ENCODE measurements around the gene ANK3. TPM values are rescaled to one million over a fixed set of nuclear protein-coding genes. Genes with fewer than 3 reads are reported as not detected.

ANK3 gene
- total RNA-seq, 4 donors from 2014 or later = 34.8 to 91.3 (median 56.7) TPM

- no peak overlapping the region for H3K4me3 ChIP-seq
- H3K27ac ChIP-seq = no peak overlapping the region
- H3K36me3 ChIP-seq = no peaks in the 10 kb centered on the region
- H3K4me1 ChIP-seq = no peaks in the 10 kb centered on the region
- intact Hi-C loops (cut with DNase I; ENCODE audit: low total_unique reads) = no loop called here
- H3K27me3 ChIP-seq = no peaks in the 10 kb centered on the region
- H3K9me3 ChIP-seq = no peaks in the 10 kb centered on the region
- no peak for DNase-seq
- no peak for TF ChIP-seq POLR2A (IDR thresholded peaks at IDR 0.05)
- TF ChIP-seq CTCF (IDR thresholded peaks at IDR 0.05) = no peak
Measured at GRCh38 chr10:60358282-60358681, 31.4 kb downstream of the ANK3 start.

- H3K36me3 ChIP-seq = no peaks in the 10 kb centered on the region
- H3K4me3 ChIP-seq = no peak overlapping the region
- H3K27me3 ChIP-seq = no peaks in the 10 kb centered on the region
- no peaks in the 10 kb centered on the region for H3K4me1 ChIP-seq
- no peaks in the 10 kb centered on the region for H3K9me3 ChIP-seq
- H3K27ac ChIP-seq = no peak overlapping the region
- no peak for TF ChIP-seq CTCF (IDR thresholded peaks at IDR 0.05)
- TF ChIP-seq POLR2A (IDR thresholded peaks at IDR 0.05) = no peak
- intact Hi-C loops (cut with DNase I; ENCODE audit: low total_unique reads) = no loop called here
- DNase-seq = no peak
Measured at GRCh38 chr10:60353519-60354258, 36.0 kb downstream of the ANK3 start.

GRCh38 chr10:60352105-60352504 lies 37.6 kb downstream of the ANK3 start:
- H3K9me3 ChIP-seq = no peaks in the 10 kb centered on the region
- no peak overlapping the region for H3K4me3 ChIP-seq
- no peaks in the 10 kb centered on the region for H3K27me3 ChIP-seq
- no peak overlapping the region for H3K27ac ChIP-seq
- H3K36me3 ChIP-seq = no peaks in the 10 kb centered on the region
- no peaks in the 10 kb centered on the region for H3K4me1 ChIP-seq
- no peak for DNase-seq
- intact Hi-C loops (cut with DNase I; ENCODE audit: low total_unique reads) = no loop called here
- TF ChIP-seq POLR2A (IDR thresholded peaks at IDR 0.05) = no peak
- no peak for TF ChIP-seq CTCF (IDR thresholded peaks at IDR 0.05)

- H3K27ac ChIP-seq = no peak overlapping the region
- intact Hi-C loops (cut with DNase I; ENCODE audit: low total_unique reads) = no loop called here
Measured at GRCh38 chr10:60351191-60351853, 38.4 kb downstream of the ANK3 start.

More at GRCh38 chr10:60351191-60351853, 38.4 kb downstream of the ANK3 start:
- Histone ChIP-seq H3K4me1 (no peaks in the 10 kb centered on the region), H3K36me3 (no peaks in the 10 kb centered on the region), H3K9me3 (no peaks in the 10 kb centered on the region), H3K4me3 (no peak overlapping the region), H3K27me3 (no peaks in the 10 kb centered on the region)
- TF ChIP-seq POLR2A (IDR thresholded peaks at IDR 0.05) (no peak), CTCF (IDR thresholded peaks at IDR 0.05) (no peak)
- no peak for DNase-seq

Measured in uterus (tissue), 4 donors.